HCT116 (cell line): ENCODE data around the gene PEX12. TPM values are rescaled to one million over a fixed set of nuclear protein-coding genes. Genes with fewer than 3 reads are reported as not detected.

Source experiments
- ATAC-seq: fragments of 200-7000 bp; cut with Tn5 transposase; 2 replicates; pipeline ENCODE4 v1.9.1; 2020; ENCODE audit warnings: mild to moderate bottlenecking, moderate library complexity
- BruUV-seq: library from RNA; stranded (reverse); fragments of 400-500 nt; replicated peaks from 2 replicates; lab custom pipeline; 2021; lab: Mats Ljungman, UMichigan
- CTCF ChIA-PET: fragments of 300-600 bp; sonication (Branson Sonifier 250); formaldehyde crosslinking; loops from one replicate; lab custom pipeline; 2021; ENCODE audit warnings: antibody characterized with exemption; lab: Charles Lee
- POLR2A ChIA-PET: fragments of 300-600, 350-600 bp; sonication (Branson Sonifier 250); formaldehyde crosslinking; loops from one replicate; lab custom pipeline; 2021; ENCODE audit warnings: antibody characterized with exemption; lab: Charles Lee
- RAD21 ChIA-PET, 2 experiments: fragments of 300-600 bp; sonication (Branson Sonifier 250); formaldehyde crosslinking; loops; one replicate each; lab custom pipeline; 2023; ENCODE audit warnings: low total read pairs in 2 of 2; ENCODE audit not compliant: uncharacterized antibody in 2 of 2, unreplicated experiment in 2 of 2, low non-redundant PET in 1 of 2; lab: Charles Lee
- DNase-seq: peaks from one replicate; pipeline ENCODE4 v3.0.0-alpha.2; 2010; ENCODE audit warnings: low read depth, low spot score
- H2AFZ ChIP-seq: fragments of 200-600 bp; shearing (Covaris generic), sonication (generic); 2 replicates; pipeline ENCODE4 v1.6.1; 2017; ENCODE audit warnings: low read depth, mixed run types, mixed read lengths, antibody characterized with exemption, low read length; ENCODE audit not compliant: poor library complexity, severe bottlenecking
- H3K27ac ChIP-seq: 2 replicates; pipeline ENCODE4 v1.5.1; 2012; ENCODE audit warnings: low read depth, low read length
- H3K27me3 ChIP-seq: fragments of 200-600 bp; sonication (generic); 2 replicates; pipeline ENCODE4 v1.6.1; 2016; ENCODE audit warnings: mixed run types, low read length, mixed read lengths; ENCODE audit not compliant: insufficient read depth
- H3K36me3 ChIP-seq, 2 experiments: fragments of 200-500 bp in 1 of 2; fragments of 200-600 bp in 1 of 2; sonication (Bioruptor generic) in 1 of 2; sonication (generic) in 1 of 2; 2 replicates each; pipeline versions ENCODE4 v1.5.1 to v1.6.1; 2014 to 2016; ENCODE audit warnings: low read length in 2 of 2, inconsistent platforms in 1 of 2, mixed read lengths in 1 of 2, mixed run types in 1 of 2; ENCODE audit not compliant: insufficient read depth in 2 of 2, control insufficient read depth in 1 of 2
- H3K4me1 ChIP-seq, 2 experiments: fragments of 200-600 bp in 1 of 2; sonication (generic) in 1 of 2; 2 replicates each; pipeline versions ENCODE4 v1.5.1 to v1.6.1; 2012 to 2017; ENCODE audit warnings: low read length in 2 of 2, inconsistent platforms in 1 of 2, mild to moderate bottlenecking in 1 of 2, mixed read lengths in 1 of 2, mixed run types in 1 of 2, moderate library complexity in 1 of 2; ENCODE audit not compliant: insufficient read depth in 2 of 2, control insufficient read depth in 1 of 2
- H3K4me2 ChIP-seq: fragments of 200-600 bp; sonication (generic); 2 replicates; pipeline ENCODE4 v1.6.1; 2017; ENCODE audit warnings: mixed run types, low read length, mixed read lengths
- H3K4me3 ChIP-seq, 2 experiments: fragments of 200-600 bp in 1 of 2; sonication (generic) in 1 of 2; replicated peaks in 1 of 2; 2 replicates each; pipeline ENCODE4 v1.5.1; 2011 to 2016; ENCODE audit warnings: low read length in 2 of 2, control low read depth in 1 of 2, low read depth in 1 of 2, mild to moderate bottlenecking in 1 of 2, mixed read lengths in 1 of 2, mixed run types in 1 of 2
- H3K79me2 ChIP-seq: fragments of 200-600 bp; sonication (generic); 2 replicates; pipeline ENCODE4 v1.6.1; 2017; ENCODE audit warnings: mild to moderate bottlenecking, mixed run types, low read length, moderate library complexity, mixed read lengths; ENCODE audit not compliant: insufficient read depth
- H3K9ac ChIP-seq: fragments of 200-600 bp; sonication (generic); 2 replicates; pipeline ENCODE4 v1.6.1; 2016; ENCODE audit warnings: low read length, mixed read lengths
- H3K9me2 ChIP-seq: fragments of 200-600 bp; sonication (generic), shearing (Covaris generic); 2 replicates; pipeline ENCODE4 v1.6.1; 2017; ENCODE audit warnings: mixed run types, mild to moderate bottlenecking, moderate library complexity; ENCODE audit not compliant: insufficient read depth
- H3K9me3 ChIP-seq, 2 experiments: fragments of 200-500 bp in 1 of 2; fragments of 200-600 bp in 1 of 2; sonication (Bioruptor generic) in 1 of 2; sonication (generic) in 1 of 2; 2 replicates each; pipeline ENCODE4 v1.6.1; 2014 to 2017; ENCODE audit warnings: low read length in 2 of 2, mixed read lengths in 2 of 2, inconsistent platforms in 1 of 2, low read depth in 1 of 2, mild to moderate bottlenecking in 1 of 2, mixed run types in 1 of 2, moderate library complexity in 1 of 2; ENCODE audit not compliant: control insufficient read depth in 1 of 2, insufficient read depth in 1 of 2
- H4K20me1 ChIP-seq: fragments of 200-600 bp; sonication (generic), shearing (Covaris generic); 2 replicates; pipeline ENCODE4 v1.6.1; 2017; ENCODE audit warnings: mixed run types, mild to moderate bottlenecking, moderate library complexity; ENCODE audit not compliant: insufficient read depth
- EZH2 ChIP-seq: fragments of 200-600 bp; sonication (generic); IDR thresholded peaks from 2 replicates; pipeline ENCODE4 v1.6.1; 2017; ENCODE audit warnings: antibody characterized with exemption, mixed run types
- FOSL1 ChIP-seq: IDR thresholded peaks from 2 replicates; pipeline ENCODE4 v1.6.1; 2012; ENCODE audit warnings: low read depth
- JUND ChIP-seq: IDR thresholded peaks from 2 replicates; pipeline ENCODE4 v1.6.1; 2012
- POLR2AphosphoS5 ChIP-seq: IDR thresholded peaks from 2 replicates; pipeline ENCODE4 v1.6.1; 2011; ENCODE audit warnings: mild to moderate bottlenecking, low read depth, low read length, moderate library complexity
- RAD21 ChIP-seq: IDR thresholded peaks from 2 replicates; pipeline ENCODE4 v1.6.1; 2012; ENCODE audit warnings: low read depth, mild to moderate bottlenecking
- SP1 ChIP-seq: IDR thresholded peaks from 2 replicates; pipeline ENCODE4 v1.6.1; 2012; ENCODE audit warnings: low read depth
- TCF7L2 ChIP-seq: IDR thresholded peaks from 2 replicates; pipeline ENCODE4 v1.7.0; 2011; ENCODE audit warnings: borderline replicate concordance, inconsistent platforms; ENCODE audit not compliant: insufficient read depth, insufficient read length; ENCODE audit errors: extremely low read depth
- intact Hi-C: fragments of 100-400 bp; cut with micrococcal nuclease; formaldehyde crosslinking; loops from 2 replicates; pipeline ENCODE4 v1.10.0; 2022
- total RNA-seq: library from RNA; stranded (reverse); gene quantifications from one replicate; pipeline ENCODE4 v1.2.1, GENCODE V29; 2021; ENCODE audit not compliant: unreplicated experiment
- TF ChIP-seq, protein P1 (sequence below), 3 experiments: fragments of 200-600 bp in 1 of 3; sonication (generic) in 1 of 3; IDR thresholded peaks in 2 of 3; conservative IDR thresholded peaks in 1 of 3; 2 replicates each; pipeline ENCODE4 v1.5.1; 2012 to 2017; ENCODE audit warnings: low read depth in 2 of 3, low read length in 2 of 3, antibody characterized with exemption in 1 of 3, borderline replicate concordance in 1 of 3, control low read depth in 1 of 3, mild to moderate bottlenecking in 1 of 3, mixed read lengths in 1 of 3, mixed run types in 1 of 3, moderate library complexity in 1 of 3; ENCODE audit not compliant: insufficient read depth in 1 of 3
- TF ChIP-seq, protein P2 (sequence below): IDR thresholded peaks from 2 replicates; pipeline ENCODE4 v1.6.1; 2012; ENCODE audit warnings: low read depth

The PEX12 gene
- total RNA-seq, 1 experiment from 2014 or later = 5.0 TPM

DNA sequence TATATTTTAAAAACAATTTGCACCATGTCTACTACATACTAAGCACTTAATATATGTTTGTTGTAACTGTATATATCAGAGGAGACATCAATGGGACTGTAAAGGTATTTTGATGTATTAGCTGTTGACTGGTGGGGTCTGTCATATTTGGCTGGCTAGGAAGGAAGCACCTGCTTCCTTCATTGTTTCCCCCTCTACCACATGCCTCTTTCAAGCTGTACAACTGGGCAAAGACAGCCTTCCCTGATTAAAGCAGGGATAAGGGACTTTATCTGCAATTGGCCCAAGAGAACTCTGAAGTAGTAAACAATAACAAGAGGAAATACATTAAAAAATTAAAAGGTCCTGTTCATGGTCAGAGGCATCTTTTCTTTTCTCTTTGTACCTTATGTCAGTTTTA, 35.4 kb downstream of the PEX12 start (continued):
- TF ChIP-seq TCF7L2 = no peak
- no peak for TF ChIP-seq SP1
- TF ChIP-seq RAD21 = no peak
- TF ChIP-seq, protein P1, sequence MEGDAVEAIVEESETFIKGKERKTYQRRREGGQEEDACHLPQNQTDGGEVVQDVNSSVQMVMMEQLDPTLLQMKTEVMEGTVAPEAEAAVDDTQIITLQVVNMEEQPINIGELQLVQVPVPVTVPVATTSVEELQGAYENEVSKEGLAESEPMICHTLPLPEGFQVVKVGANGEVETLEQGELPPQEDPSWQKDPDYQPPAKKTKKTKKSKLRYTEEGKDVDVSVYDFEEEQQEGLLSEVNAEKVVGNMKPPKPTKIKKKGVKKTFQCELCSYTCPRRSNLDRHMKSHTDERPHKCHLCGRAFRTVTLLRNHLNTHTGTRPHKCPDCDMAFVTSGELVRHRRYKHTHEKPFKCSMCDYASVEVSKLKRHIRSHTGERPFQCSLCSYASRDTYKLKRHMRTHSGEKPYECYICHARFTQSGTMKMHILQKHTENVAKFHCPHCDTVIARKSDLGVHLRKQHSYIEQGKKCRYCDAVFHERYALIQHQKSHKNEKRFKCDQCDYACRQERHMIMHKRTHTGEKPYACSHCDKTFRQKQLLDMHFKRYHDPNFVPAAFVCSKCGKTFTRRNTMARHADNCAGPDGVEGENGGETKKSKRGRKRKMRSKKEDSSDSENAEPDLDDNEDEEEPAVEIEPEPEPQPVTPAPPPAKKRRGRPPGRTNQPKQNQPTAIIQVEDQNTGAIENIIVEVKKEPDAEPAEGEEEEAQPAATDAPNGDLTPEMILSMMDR (IDR thresholded peaks at IDR 0.05 in 2 of 3, conservative IDR thresholded peaks at IDR 0.05 in 1 of 3; ENCODE audit: borderline replicate concordance in 1 of 3, insufficient read depth in 1 of 3, low read depth in 2 of 3, low read length in 2 of 3) = no peak
- no peak for TF ChIP-seq FOSL1

- Histone ChIP-seq H3K9ac (no peak overlapping the region), H3K9me3 (no peaks in the 10 kb centered on the region), H3K4me1 (peaks cover 0 to 5% of the 10 kb centered on the region in 2 experiments; a peak in 1 of 4 replicates), H3K27ac (no peak overlapping the region), H3K27me3 (peaks cover 8% of the 10 kb centered on the region; the same call in 1 of the 2 replicates), H3K79me2 (no peaks in the 10 kb centered on the region), H3K4me2 (no peak overlapping the region), H3K36me3 (no peaks in the 10 kb centered on the region), H3K9me2 (no peaks in the 10 kb centered on the region), H2AFZ (no peak overlapping the region), H3K4me3 (no peak overlapping the region), H4K20me1 (no peaks in the 10 kb centered on the region)
- ATAC-seq (no peak), DNase-seq (no peak)
- intact Hi-C loops = no loop called here
- ChIA-PET CTCF (no interaction called here), RAD21 (no interaction called here), POLR2A (no interaction called here)
- TF ChIP-seq EZH2 (no peak), POLR2AphosphoS5 (no peak), RAD21 (no peak), JUND (no peak)
- TF ChIP-seq, protein P1 (IDR thresholded peaks at IDR 0.05 in 2 of 3, conservative IDR thresholded peaks at IDR 0.05 in 1 of 3; ENCODE audit: borderline replicate concordance in 1 of 3, insufficient read depth in 1 of 3, low read depth in 2 of 3, low read length in 2 of 3) = no peak
- TF ChIP-seq, protein P2, sequence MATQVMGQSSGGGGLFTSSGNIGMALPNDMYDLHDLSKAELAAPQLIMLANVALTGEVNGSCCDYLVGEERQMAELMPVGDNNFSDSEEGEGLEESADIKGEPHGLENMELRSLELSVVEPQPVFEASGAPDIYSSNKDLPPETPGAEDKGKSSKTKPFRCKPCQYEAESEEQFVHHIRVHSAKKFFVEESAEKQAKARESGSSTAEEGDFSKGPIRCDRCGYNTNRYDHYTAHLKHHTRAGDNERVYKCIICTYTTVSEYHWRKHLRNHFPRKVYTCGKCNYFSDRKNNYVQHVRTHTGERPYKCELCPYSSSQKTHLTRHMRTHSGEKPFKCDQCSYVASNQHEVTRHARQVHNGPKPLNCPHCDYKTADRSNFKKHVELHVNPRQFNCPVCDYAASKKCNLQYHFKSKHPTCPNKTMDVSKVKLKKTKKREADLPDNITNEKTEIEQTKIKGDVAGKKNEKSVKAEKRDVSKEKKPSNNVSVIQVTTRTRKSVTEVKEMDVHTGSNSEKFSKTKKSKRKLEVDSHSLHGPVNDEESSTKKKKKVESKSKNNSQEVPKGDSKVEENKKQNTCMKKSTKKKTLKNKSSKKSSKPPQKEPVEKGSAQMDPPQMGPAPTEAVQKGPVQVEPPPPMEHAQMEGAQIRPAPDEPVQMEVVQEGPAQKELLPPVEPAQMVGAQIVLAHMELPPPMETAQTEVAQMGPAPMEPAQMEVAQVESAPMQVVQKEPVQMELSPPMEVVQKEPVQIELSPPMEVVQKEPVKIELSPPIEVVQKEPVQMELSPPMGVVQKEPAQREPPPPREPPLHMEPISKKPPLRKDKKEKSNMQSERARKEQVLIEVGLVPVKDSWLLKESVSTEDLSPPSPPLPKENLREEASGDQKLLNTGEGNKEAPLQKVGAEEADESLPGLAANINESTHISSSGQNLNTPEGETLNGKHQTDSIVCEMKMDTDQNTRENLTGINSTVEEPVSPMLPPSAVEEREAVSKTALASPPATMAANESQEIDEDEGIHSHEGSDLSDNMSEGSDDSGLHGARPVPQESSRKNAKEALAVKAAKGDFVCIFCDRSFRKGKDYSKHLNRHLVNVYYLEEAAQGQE = no peak
- BruUV-seq = no TSS peak
Measured at GRCh38 chr17:35541434-35541833, 36.9 kb downstream of the PEX12 start.
